Right ventricle myocardium inferior (tissue), 1 donor: ENCODE data around the gene DPT. TPM values are rescaled to one million over a fixed set of nuclear protein-coding genes. Genes with fewer than 3 reads are reported as not detected.
A peak's percentile ranks its signal among the peaks of the same experiment; 100 is the strongest.
"Not testable (repeated sequence)": the region's sequence is repeated elsewhere in the genome, so short reads cannot be mapped to it uniquely, and the experiment has no call there.

Experiments used
- ATAC-seq: fragments of 200-7000 bp; cut with Tn5 transposase; one replicate; pipeline ENCODE4 v1.9.1; 2020; ENCODE audit warnings: mild to moderate bottlenecking, moderate library complexity
- DNase-seq: peaks from one replicate; pipeline ENCODE4 v3.0.0; 2021; ENCODE audit errors: missing footprints
- intact Hi-C: fragments of 100-400 bp; cut with DNase I; formaldehyde crosslinking; loops from one replicate; pipeline ENCODE4 v1.11.0; 2022
- long read RNA-seq: library from polyadenylated mRNA; unstranded; transcript quantifications from one replicate; pipeline ENCODE4 v2.0.0, GENCODE V29; 2021
- total RNA-seq: library from RNA; stranded (reverse); fragmentation: NEBNext Ultra II Directional; extraction: Animal tissue kit (Norgen Biotek cat#: 25700); gene quantifications from one replicate; pipeline ENCODE4 v1.2.1, GENCODE V29; 2021
- donor health status: DM: no; HTN: yes; CAD: no; lungs with severe emphysema.

DPT gene
- total RNA-seq = 42.0 TPM
- long read RNA-seq, transcript DPT-201 (4 exons, 1,786 nt) = major isoform, 36 of 37 reads
- long read RNA-seq, partial matches to known transcripts = 0 of 37 reads
- long read RNA-seq, other reads (novel, unspliced or antisense) = 1 of 37 reads

GRCh38 chr1:168728473-168729404 is at the start of gene DPT:
Gene DPT (minus strand): TSS chr1:168729206. CDS start chr1:168729174, 32 bp downstream.
- peak; percentile 63 for DNase-seq
- ATAC-seq = peak; percentile 86
- intact Hi-C loops = no loop called here

GRCh38 chr1:168775366-168775765 is 46.4 kb upstream of the DPT start:
- no peak for ATAC-seq
- intact Hi-C loops = no loop called here
- no peak for DNase-seq

GRCh38 chr1:168774241-168774640 is 45.2 kb upstream of the DPT start:
- peak; percentile 98 for ATAC-seq
- DNase-seq = peak; percentile 71
- intact Hi-C loops = loop anchor here (5.0 kb wide), 3 partner anchors 48 to 333 kb away; partner anchors contain the start of gene ATP1B1

- DNase-seq = no peak
- no peak for ATAC-seq
- intact Hi-C loops = loop anchor here (5.0 kb wide), 3 partner anchors 50 to 335 kb away; partner anchors contain the start of gene ATP1B1
Measured at GRCh38 chr1:168772428-168773060, 43.5 kb upstream of the DPT start.

GRCh38 chr1:168771104-168771630 is 42.2 kb upstream of the DPT start:
- DNase-seq (no peak), ATAC-seq (no peak)
- intact Hi-C loops = loop anchor here (5.0 kb wide), 3 partner anchors 51 to 336 kb away; partner anchors contain the start of gene ATP1B1

- not testable (repeated sequence) for DNase-seq, ATAC-seq
- intact Hi-C loops = loop anchor here (2.0 to 5.0 kb wide), 5 partner anchors 38 to 337 kb away; partner anchors contain the start of gene ATP1B1
Measured at GRCh38 chr1:168769893-168770292, 40.9 kb upstream of the DPT start.

- intact Hi-C loops = loop anchor here (1.0 to 5.0 kb wide), 3 partner anchors 36 to 131 kb away; no protein-coding TSS in a partner anchor
- ATAC-seq (peak; percentile 91), DNase-seq (no peak)
Measured at GRCh38 chr1:168767894-168768584, 39.0 kb upstream of the DPT start.

- intact Hi-C loops = loop anchor here (5.0 kb wide), 1 partner anchor 34 kb away; no protein-coding TSS in a partner anchor
- ATAC-seq (no peak), DNase-seq (no peak)
Measured at GRCh38 chr1:168766568-168766967, 37.6 kb upstream of the DPT start.

- intact Hi-C loops = no loop called here
- DNase-seq (no peak), ATAC-seq (no peak)
Measured at GRCh38 chr1:168763031-168763430, 34.0 kb upstream of the DPT start.

GRCh38 chr1:168762473-168762872 is 33.5 kb upstream of the DPT start:
- intact Hi-C loops = no loop called here
- ATAC-seq = no peak
- no peak for DNase-seq

GRCh38 chr1:168760781-168761180 is 31.8 kb upstream of the DPT start:
- intact Hi-C loops = no loop called here
- no peak for ATAC-seq
- DNase-seq = no peak

- intact Hi-C loops = no loop called here
- ATAC-seq (peak; percentile 41), DNase-seq (no peak)
Measured at GRCh38 chr1:168760241-168760640, 31.2 kb upstream of the DPT start.

GRCh38 chr1:168759077-168759476 is 30.1 kb upstream of the DPT start:
- no peak for DNase-seq
- ATAC-seq = no peak
- intact Hi-C loops = no loop called here

- DNase-seq (no peak), ATAC-seq (no peak)
- intact Hi-C loops = no loop called here
Measured at GRCh38 chr1:168758503-168758902, 29.5 kb upstream of the DPT start.

- intact Hi-C loops = no loop called here
- DNase-seq = no peak
- ATAC-seq = no peak
Measured at GRCh38 chr1:168755800-168756418, 26.9 kb upstream of the DPT start.

GRCh38 chr1:168752171-168752832 is 23.3 kb upstream of the DPT start:
- intact Hi-C loops = no loop called here
- ATAC-seq (no peak), DNase-seq (no peak)

- DNase-seq = no peak
- ATAC-seq = no peak
- intact Hi-C loops = no loop called here
Measured at GRCh38 chr1:168751195-168751650, 22.2 kb upstream of the DPT start.
